GM23338 (cell line): ENCODE measurements around the gene UTP3. TPM values are rescaled to one million over a fixed set of nuclear protein-coding genes. Genes with fewer than 3 reads are reported as not detected.
"Not testable (repeated sequence)": the region's sequence is repeated elsewhere in the genome, so short reads cannot be mapped to it uniquely, and the experiment has no call there.

Source experiments
- ATAC-seq: fragments of 200-7000 bp; cut with Tn5 transposase; 3 replicates; pipeline ENCODE4 v1.9.1; 2020
- DNase-seq: peaks from one replicate; pipeline ENCODE4 v3.0.0-alpha.2; 2015; ENCODE audit warnings: low spot score
- H2AFZ ChIP-seq: fragments of 200-600 bp; sonication (generic); 2 replicates; pipeline ENCODE4 v1.8.0; 2016; ENCODE audit warnings: antibody characterized with exemption, mild to moderate bottlenecking, moderate library complexity
- H3F3A ChIP-seq: fragments of 200-600 bp; sonication (generic); replicated peaks from 2 replicates; pipeline ENCODE4 v1.8.0; 2017; ENCODE audit warnings: antibody characterized with exemption, mixed run types, low read depth
- H3K27ac ChIP-seq: fragments of 200-600 bp; sonication (generic); 2 replicates; pipeline ENCODE4 v1.6.1; 2016; ENCODE audit warnings: low read depth
- H3K27me3 ChIP-seq: fragments of 200-600 bp; sonication (generic); 2 replicates; pipeline ENCODE4 v1.8.0; 2016; ENCODE audit warnings: mild to moderate bottlenecking, mixed run types, moderate library complexity; ENCODE audit not compliant: insufficient read depth
- H3K36me3 ChIP-seq: fragments of 200-600 bp; sonication (generic); 2 replicates; pipeline ENCODE4 v1.8.0; 2016; ENCODE audit warnings: mild to moderate bottlenecking; ENCODE audit not compliant: insufficient read depth
- H3K4me1 ChIP-seq: fragments of 200-600 bp; sonication (generic); 2 replicates; pipeline ENCODE4 v1.8.0; 2016; ENCODE audit warnings: mild to moderate bottlenecking, moderate library complexity; ENCODE audit not compliant: insufficient read depth
- H3K4me2 ChIP-seq: fragments of 200-600 bp; sonication (generic); 2 replicates; pipeline ENCODE4 v1.7.1; 2017; ENCODE audit warnings: mixed run types
- H3K4me3 ChIP-seq: fragments of 200-600 bp; sonication (generic); 2 replicates; pipeline ENCODE4 v1.6.1; 2016; ENCODE audit warnings: mixed run types
- H3K79me2 ChIP-seq: fragments of 200-600 bp; sonication (generic); replicated peaks from 2 replicates; pipeline ENCODE4 v1.8.0; 2017; ENCODE audit warnings: mild to moderate bottlenecking; ENCODE audit not compliant: insufficient read depth
- H3K9me2 ChIP-seq: fragments of 200-600 bp; sonication (generic); 2 replicates; pipeline ENCODE4 v1.8.0; 2017; ENCODE audit not compliant: insufficient read depth
- H4K20me1 ChIP-seq: fragments of 200-600 bp; sonication (generic); replicated peaks from 2 replicates; pipeline ENCODE4 v1.8.0; 2017; ENCODE audit warnings: mild to moderate bottlenecking; ENCODE audit not compliant: insufficient read depth
- H3K27ac Mint-ChIP-seq: 2 replicates; pipeline ENCODE4 v1.8.0; 2020; ENCODE audit warnings: inconsistent platforms, mild to moderate bottlenecking, moderate library complexity, mixed read lengths
- H3K27me3 Mint-ChIP-seq: 3 replicates; pipeline ENCODE4 v1.8.0; 2022; ENCODE audit warnings: low read depth, mild to moderate bottlenecking, moderate library complexity, mixed read lengths, inconsistent platforms; ENCODE audit not compliant: insufficient read depth, poor library complexity
- H3K36me3 Mint-ChIP-seq: 3 replicates; pipeline ENCODE4 v1.8.0; 2021; ENCODE audit warnings: low read depth, mild to moderate bottlenecking, inconsistent platforms, moderate library complexity, mixed read lengths
- H3K4me1 Mint-ChIP-seq: 3 replicates; pipeline ENCODE4 v1.8.0; 2020; ENCODE audit warnings: mild to moderate bottlenecking, inconsistent platforms, mixed read lengths
- H3K4me3 Mint-ChIP-seq: 3 replicates; pipeline ENCODE4 v1.8.0; 2021; ENCODE audit warnings: moderate library complexity, mild to moderate bottlenecking, inconsistent platforms, mixed read lengths
- H3K9me3 Mint-ChIP-seq: 3 replicates; pipeline ENCODE4 v1.8.0; 2020; ENCODE audit warnings: moderate library complexity, mild to moderate bottlenecking, inconsistent platforms, mixed read lengths
- NANOG ChIP-seq: IDR thresholded peaks from 2 replicates; pipeline ENCODE4 v1.6.1; 2016; ENCODE audit warnings: antibody characterized with exemption, borderline replicate concordance
- ZNF114 ChIP-seq: fragments of 250-450 bp; sonication (Bioruptor Pico); IDR thresholded peaks from 2 replicates; pipeline ENCODE4 v1.5.0; 2020; ENCODE audit warnings: mild to moderate bottlenecking, moderate library complexity
- ZNF462 ChIP-seq: fragments of 250-450 bp; sonication (Bioruptor Pico); IDR thresholded peaks from 2 replicates; pipeline ENCODE4 v1.5.0; 2020; ENCODE audit warnings: mild to moderate bottlenecking, moderate library complexity
- polyA plus RNA-seq: library from polyadenylated mRNA; unstranded; fragments of >200 nt; fragmentation: Nextera tagmentation; extraction: Ambion mirVana; gene quantifications from 2 replicates; pipeline ENCODE4 v1.2.1, GENCODE V29; 2016
- total RNA-seq: library from RNA; depleted of rRNA; stranded (reverse); fragments of >200 nt; shearing (Covaris generic); gene quantifications from 2 replicates; pipeline ENCODE4 v1.2.3, GENCODE V29; 2014
- TF ChIP-seq, protein P1 (sequence below): IDR thresholded peaks from one replicate; pipeline ENCODE4 v1.6.1; 2018; ENCODE audit warnings: antibody characterized with exemption; ENCODE audit not compliant: unreplicated experiment

UTP3 gene
- total and polyA plus RNA-seq, 2 experiments from 2014 or later = 36.9 to 44.3 TPM

GRCh38 chr4:70728091-70728490 lies 39.8 kb downstream of the UTP3 start (continued):
- TF ChIP-seq, protein P1, sequence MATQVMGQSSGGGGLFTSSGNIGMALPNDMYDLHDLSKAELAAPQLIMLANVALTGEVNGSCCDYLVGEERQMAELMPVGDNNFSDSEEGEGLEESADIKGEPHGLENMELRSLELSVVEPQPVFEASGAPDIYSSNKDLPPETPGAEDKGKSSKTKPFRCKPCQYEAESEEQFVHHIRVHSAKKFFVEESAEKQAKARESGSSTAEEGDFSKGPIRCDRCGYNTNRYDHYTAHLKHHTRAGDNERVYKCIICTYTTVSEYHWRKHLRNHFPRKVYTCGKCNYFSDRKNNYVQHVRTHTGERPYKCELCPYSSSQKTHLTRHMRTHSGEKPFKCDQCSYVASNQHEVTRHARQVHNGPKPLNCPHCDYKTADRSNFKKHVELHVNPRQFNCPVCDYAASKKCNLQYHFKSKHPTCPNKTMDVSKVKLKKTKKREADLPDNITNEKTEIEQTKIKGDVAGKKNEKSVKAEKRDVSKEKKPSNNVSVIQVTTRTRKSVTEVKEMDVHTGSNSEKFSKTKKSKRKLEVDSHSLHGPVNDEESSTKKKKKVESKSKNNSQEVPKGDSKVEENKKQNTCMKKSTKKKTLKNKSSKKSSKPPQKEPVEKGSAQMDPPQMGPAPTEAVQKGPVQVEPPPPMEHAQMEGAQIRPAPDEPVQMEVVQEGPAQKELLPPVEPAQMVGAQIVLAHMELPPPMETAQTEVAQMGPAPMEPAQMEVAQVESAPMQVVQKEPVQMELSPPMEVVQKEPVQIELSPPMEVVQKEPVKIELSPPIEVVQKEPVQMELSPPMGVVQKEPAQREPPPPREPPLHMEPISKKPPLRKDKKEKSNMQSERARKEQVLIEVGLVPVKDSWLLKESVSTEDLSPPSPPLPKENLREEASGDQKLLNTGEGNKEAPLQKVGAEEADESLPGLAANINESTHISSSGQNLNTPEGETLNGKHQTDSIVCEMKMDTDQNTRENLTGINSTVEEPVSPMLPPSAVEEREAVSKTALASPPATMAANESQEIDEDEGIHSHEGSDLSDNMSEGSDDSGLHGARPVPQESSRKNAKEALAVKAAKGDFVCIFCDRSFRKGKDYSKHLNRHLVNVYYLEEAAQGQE = no peak
- TF ChIP-seq NANOG (no peak), ZNF462 (CRISPR knock-in tag) (no peak), ZNF114 (CRISPR knock-in tag) (no peak)

DNA sequence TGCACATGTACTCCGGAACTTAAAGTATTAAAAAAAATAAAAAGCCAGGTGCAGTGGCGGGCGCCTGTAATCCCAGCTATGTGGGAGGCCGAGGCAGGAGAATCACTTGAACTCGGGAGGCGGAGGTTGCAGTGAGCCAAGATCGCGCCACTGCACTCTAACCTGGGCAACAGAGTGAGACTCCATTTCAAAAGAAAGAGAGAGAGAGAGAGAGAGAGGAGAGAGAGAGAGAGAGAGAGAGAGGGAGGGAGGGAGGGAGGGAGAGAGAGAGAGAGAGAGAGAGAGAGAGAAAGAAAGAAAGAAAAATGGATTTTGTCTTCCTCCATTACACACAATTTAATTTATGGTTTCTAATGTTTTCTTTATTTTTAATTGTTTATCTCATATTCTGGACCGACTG lies 44.5 kb downstream of the UTP3 start:
- not testable (repeated sequence) for H3K4me2 ChIP-seq, H3K9me2 ChIP-seq, H3K27ac Mint-ChIP-seq, ATAC-seq, H3K27me3 ChIP-seq, H3K9me3 Mint-ChIP-seq, DNase-seq, H4K20me1 ChIP-seq, H3K4me3 Mint-ChIP-seq, H3K36me3 Mint-ChIP-seq, H3F3A ChIP-seq, H3K4me1 ChIP-seq, H3K4me1 Mint-ChIP-seq, H2AFZ ChIP-seq, H3K4me3 ChIP-seq, H3K27me3 Mint-ChIP-seq, H3K27ac ChIP-seq, H3K36me3 ChIP-seq
- H3K79me2 ChIP-seq = peaks cover 20% of the 10 kb centered on the region
